HG03097 (cell line): ENCODE data around the gene COQ10B.
A peak's percentile ranks its signal among the peaks of the same experiment; 100 is the strongest.
"Not testable (repeated sequence)": the region's sequence is repeated elsewhere in the genome, so short reads cannot be mapped to it uniquely, and the experiment has no call there.

Experiments used
- ATAC-seq: cut with Tn5 transposase; IDR thresholded peaks from one replicate; pipeline ENCODE4 v1.9.1; 2021; ENCODE audit not compliant: unreplicated experiment, low FRiP score

COQ10B gene

DNA sequence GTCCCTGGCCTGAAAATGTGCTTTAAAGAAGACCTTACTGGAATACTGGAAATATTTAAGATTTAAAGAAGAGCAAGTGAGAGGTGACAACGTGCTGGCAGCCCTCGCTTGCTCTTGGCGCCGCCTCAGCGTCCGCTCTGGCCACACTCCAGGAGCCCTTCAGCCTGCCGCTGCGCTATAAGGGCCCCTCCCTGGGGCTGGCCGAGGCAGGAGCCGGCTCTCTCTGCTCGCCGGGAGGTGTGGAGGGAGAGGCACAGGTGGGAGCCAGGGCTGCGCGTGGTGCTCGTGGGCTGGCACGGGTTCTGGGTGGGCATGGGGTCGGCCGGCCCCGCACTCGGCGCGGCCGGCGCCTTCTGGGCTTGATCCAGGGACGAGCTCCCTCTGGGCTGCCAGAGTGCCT lies 2.9 kb upstream of the COQ10B start:
- ATAC-seq: no peak

- ATAC-seq: not testable (repeated sequence)
These were observed 2.4 kb upstream of the COQ10B start for GRCh38 chr2:197450935-197451358.

GRCh38 chr2:197452754-197453122 lies 614 bp upstream of the COQ10B start:
- no peak for ATAC-seq

- peak; percentile 26 for ATAC-seq
These were observed 604 bp downstream of the COQ10B start for GRCh38 chr2:197453914-197454398.

- no peak for ATAC-seq
These were observed 1.6 kb downstream of the COQ10B start for GRCh38 chr2:197454923-197455322.

GRCh38 chr2:197455428-197455827 lies 2.1 kb downstream of the COQ10B start:
- no peak for ATAC-seq

DNA sequence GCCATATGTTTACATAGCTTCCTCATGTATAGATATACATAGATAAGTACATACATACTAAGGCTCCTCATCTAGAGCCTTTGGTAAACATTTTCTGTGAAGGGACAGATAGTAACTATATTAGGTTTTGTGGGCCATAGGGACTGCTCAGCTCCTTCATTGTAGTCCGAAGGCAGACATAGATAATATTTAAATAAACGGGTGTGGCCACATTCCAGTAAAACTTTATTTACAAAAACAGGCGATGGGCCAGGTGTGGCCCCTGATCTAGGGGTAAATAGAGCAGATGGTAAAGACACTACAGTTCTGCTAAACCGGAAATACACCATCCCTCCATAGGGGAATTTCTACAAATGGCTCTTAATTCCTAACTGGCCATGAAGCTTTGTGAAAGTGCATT lies 7.3 kb downstream of the COQ10B start:
- no peak for ATAC-seq

- no peak for ATAC-seq
These were observed 7.7 kb downstream of the COQ10B start for GRCh38 chr2:197461057-197461456.

DNA sequence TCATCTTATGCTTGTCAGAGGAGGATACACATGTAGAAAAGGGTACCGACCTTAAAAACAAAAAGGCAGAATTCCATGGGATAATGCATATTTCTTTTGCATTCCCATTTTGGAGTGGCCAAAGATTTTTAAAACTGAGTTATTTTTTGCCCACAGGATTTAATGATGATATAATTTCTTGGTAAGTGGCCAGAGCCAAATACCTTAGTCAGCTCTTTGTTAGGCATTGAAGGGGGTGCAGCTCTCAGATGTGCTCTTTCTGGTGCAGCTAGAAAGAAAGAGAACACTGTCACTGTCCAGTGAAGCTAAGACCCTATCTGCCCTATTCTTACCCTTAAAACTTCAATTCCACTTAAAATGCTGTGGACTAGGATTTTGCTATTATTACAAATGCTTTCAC lies 10.8 kb downstream of the COQ10B start:
- no peak for ATAC-seq

- no peak for ATAC-seq
These were observed 18.8 kb downstream of the COQ10B start for GRCh38 chr2:197472166-197472565.

DNA sequence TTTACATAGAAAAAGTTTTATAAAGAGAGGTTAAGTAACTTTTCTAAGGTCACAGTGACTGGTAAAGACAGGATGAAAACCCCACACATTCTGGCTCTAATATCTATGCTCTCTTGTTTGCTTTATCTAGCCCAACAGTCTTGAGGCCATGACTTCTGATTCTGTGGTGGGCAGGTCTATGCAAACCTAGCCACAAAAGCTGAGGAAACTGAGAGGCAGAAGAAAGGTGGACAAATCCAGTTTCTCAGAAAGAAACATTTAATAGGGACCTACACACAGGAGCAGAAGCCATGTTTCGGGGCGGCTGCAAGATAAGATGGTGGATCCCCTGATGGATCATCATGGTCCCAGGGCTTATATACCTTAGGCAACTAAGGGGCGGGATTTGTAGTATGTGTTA lies 24.4 kb downstream of the COQ10B start:
- ATAC-seq: no peak

DNA sequence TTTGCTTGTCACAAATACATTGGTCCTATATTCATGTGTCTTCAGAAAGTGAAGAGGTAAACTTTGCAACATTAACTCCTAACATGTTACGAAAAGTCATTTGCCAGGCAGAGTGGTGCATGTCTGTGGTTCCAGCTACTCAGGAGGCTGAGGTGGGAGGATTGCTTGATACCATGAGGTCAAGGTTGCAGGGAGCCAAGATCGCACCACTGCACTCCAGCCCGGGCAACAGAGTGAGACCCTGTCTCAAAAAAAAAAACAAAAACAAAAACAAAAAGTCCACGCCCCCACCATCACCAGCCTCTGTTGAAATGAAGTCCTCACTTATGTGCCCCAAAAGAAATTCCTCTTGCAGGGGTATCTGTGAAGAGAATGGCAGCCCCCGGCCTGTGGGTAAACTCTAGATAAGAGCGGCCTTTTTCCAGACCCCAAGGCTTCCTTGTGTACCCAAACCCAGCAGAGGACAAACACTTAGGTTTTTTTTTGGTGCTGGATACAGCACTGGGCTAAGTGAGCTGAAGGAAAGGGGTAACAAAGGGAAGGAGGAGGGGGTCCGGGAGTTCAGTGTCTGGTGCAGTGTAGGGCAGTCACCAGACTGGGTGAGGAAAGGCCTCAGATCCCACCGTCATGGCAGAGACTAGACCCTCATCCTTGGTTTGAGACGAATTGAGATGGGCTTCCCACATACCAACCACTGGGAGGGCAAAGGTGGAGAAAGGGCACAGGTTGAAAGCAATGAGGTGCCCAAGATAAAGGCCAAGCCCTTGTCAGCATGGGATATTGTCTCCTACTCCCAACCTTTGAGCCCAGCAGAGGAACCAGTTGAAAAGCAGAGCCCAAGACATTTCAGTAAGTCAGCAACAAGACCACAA lies 27.0 kb downstream of the COQ10B start:
- no peak for ATAC-seq

DNA sequence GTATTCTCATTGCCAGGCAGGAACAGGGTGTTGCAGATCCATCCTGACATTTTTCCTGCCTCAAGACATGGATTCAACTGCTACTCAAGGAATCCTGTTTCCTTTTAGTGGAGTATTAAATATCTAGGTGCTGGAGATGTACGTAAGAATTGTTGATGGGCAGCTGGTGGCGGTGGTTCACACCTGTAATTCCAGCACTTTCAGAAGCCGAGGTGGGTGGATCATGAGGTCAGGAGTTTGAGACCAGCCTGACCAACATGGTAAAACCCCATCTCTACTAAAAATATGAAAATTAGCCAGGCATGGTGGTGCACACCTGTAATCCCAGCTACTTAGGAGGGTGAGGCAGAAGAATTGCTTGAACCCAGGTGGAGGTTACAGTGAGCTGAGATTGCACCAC lies 30.9 kb downstream of the COQ10B start:
- not testable (repeated sequence) for ATAC-seq

DNA sequence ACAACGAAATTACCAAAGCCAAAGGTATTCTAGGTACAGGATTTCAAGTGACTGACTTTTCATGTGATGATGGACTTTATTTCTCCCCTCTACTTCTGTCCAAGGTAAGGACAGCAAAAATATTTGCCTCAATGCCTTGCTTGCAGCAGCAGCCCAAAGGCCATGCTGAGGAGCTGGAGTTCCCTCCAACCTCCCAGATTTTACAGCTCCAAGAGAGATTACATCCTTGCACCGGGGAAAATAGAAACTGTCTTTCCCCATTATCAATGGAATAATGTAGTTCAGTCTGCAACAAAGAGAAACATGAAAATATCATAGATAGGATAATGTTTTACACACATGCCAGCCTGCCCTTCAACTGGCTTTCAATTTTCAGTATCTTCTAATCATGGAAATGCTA lies 32.8 kb downstream of the COQ10B start:
- no peak for ATAC-seq

DNA sequence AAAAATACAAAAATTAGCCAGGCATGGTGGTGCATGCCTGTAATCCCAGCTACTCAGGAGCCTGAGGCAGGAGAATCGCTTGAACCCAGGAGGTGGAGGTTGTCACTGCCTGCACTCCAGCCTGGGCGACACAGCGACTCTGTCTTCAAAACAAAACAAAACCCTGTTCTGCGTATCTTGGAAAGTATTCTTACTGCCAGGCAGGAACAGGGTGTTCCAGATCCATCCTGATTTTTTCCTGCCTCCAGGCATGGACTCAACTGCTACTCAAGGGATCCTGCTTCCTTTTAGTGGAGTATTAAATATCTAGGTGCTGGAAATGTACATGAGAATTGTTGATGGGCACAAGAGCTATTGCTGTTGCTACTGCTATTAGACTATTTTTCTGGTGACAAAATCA lies 34.0 kb downstream of the COQ10B start:
- ATAC-seq: no peak

GRCh38 chr2:197495433-197496134 lies 42.2 kb downstream of the COQ10B start:
- no peak for ATAC-seq

DNA sequence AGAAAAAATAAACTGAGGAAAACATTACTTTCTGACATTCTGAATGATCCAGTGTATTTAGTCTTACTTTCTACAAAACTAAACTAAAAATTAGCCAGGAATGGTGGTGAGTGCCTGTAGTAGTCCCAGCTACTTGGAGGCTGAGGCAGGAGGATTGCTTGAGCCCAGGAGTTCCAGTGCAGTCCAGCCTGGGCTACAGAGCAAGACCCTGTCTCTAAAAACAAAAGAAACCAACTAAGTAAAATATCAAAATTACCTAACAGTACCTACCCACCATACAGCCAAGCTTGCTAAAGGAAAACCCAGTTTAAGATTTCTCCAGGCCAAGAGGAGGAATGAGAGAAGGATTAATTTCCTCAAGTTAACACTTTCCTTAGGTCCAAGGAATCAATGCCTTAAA lies 43.3 kb downstream of the COQ10B start:
- ATAC-seq: no peak

DNA sequence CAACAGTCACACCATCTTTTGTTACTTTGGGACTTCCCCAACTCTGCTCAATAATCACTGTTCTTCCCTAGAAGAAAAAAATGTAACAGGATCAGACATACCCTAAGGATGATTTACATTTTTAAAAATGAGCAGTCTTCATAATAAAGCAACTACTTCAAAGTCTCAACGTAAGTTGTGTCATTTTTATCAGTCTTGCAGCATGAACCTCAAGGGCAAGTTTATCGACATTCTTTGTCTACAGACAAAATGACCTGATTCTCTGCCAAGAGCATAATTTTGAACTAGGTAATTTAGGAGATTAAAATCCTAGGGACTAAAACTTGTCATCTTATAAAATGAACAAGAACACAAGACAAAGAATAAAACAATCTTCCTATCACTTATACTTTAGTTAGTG lies 44.0 kb downstream of the COQ10B start:
- no peak for ATAC-seq

GRCh38 chr2:197498235-197498936 lies 45.0 kb downstream of the COQ10B start:
- ATAC-seq: no peak

DNA sequence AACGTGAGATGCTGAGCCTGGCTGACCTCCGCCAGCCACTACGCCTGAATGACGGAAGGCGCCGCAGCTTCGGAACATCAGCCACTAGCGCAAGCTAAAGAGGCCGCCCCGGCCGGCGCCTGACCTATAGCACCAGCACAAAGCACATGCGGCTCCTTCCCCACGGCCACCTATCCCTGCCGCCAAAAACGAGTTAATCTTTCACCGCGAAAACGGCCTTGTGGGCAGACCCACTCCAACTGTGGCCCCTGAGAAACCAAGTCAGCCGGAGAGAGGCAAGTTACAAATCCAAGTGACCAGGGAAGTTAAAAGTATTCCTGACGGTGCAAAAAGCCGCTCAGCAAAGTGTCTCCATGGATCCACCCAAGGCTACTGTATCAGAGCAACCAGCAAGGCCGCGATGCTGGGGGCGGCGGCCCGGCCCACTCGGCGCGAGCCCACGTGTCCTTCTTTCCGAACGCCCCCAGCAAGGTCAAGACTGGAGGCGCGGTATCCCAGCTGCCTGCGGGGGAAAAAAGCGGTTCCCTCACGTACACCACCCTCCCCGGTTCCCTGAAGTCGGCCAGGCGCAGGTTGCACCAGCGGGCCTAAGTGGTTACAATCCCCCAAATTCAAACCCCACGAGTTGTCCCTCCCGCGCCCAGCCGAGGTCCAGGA lies 45.7 kb downstream of the COQ10B start:
- ATAC-seq: peak; percentile 18
